HepG2 (cell line): ENCODE measurements around the gene TLR4. TPM values are rescaled to one million over a fixed set of nuclear protein-coding genes. Genes with fewer than 3 reads are reported as not detected.

Source experiments
- ATF2 ChIP-seq: sonication (generic); formaldehyde crosslinking; IDR thresholded peaks from 2 replicates; pipeline ENCODE4 v1.4.0; 2020; ENCODE audit warnings: missing genetic modification reagents
- HMGXB4 ChIP-seq, 2 experiments: sonication (generic) in 1 of 2; formaldehyde crosslinking in 1 of 2; IDR thresholded peaks; 2 replicates each; pipeline versions ENCODE4 v1.4.0 to v1.6.1; 2018 to 2020; ENCODE audit warnings: missing genetic modification reagents in 2 of 2, borderline replicate concordance in 1 of 2, low read depth in 1 of 2, mild to moderate bottlenecking in 1 of 2, missing biosample characterization in 1 of 2
- MED8 ChIP-seq: sonication (generic); formaldehyde crosslinking; IDR thresholded peaks from 2 replicates; pipeline ENCODE4 v1.8.1; 2023; ENCODE audit warnings: mild to moderate bottlenecking, missing genetic modification reagents; ENCODE audit not compliant: insufficient replicate concordance
- RNF219 ChIP-seq: sonication (generic); formaldehyde crosslinking; IDR thresholded peaks from 2 replicates; pipeline ENCODE4 v1.5.0; 2020; ENCODE audit warnings: mild to moderate bottlenecking, missing genetic modification reagents
- ZKSCAN8 ChIP-seq: IDR thresholded peaks from 2 replicates; pipeline ENCODE4 v1.6.1; 2016; ENCODE audit warnings: borderline replicate concordance, missing genetic modification reagents, missing compliant biosample characterization
- ZNF276 ChIP-seq: sonication (generic); formaldehyde crosslinking; IDR thresholded peaks from 2 replicates; pipeline ENCODE4 v1.4.0; 2020; ENCODE audit warnings: mild to moderate bottlenecking, low read depth, missing genetic modification reagents
- polyA plus RNA-seq, 8 experiments: library from polyadenylated mRNA; depleted of rRNA in 3 of 8; stranded (reverse) in 7 of 8; unstranded in 1 of 8; fragments of >200 nt; fragmentation: Illumina TruSeq in 4 of 8; extraction: Trizol in 4 of 8; gene quantifications; 2 replicates each; pipeline versions ENCODE4 v1.2.1 to v1.2.3, GENCODE V29; 2011 to 2016; ENCODE audit warnings: low read depth in 4 of 8, missing spikeins in 1 of 8, mixed read lengths in 1 of 8; ENCODE audit not compliant: insufficient read depth in 1 of 8
- total RNA-seq, 5 experiments: library from RNA; depleted of rRNA; stranded (reverse); fragments of >200 nt; fragmentation: Illumina TruSeq; extraction: Trizol; gene quantifications; 2 replicates each; pipeline ENCODE4 v1.2.3, GENCODE V29; 2016; ENCODE audit warnings: low read depth in 1 of 5

TLR4 gene
- total and polyA plus RNA-seq, 2 of the 13 experiments (the other 11 are each of a cell fraction or from before 2014, with no cell fraction given), result 0.07 to 0.22 TPM

- TF ChIP-seq ZNF276 (CRISPR knock-in tag), result no peak
- TF ChIP-seq ZKSCAN8 (CRISPR knock-in tag), result no peak
- TF ChIP-seq RNF219 (CRISPR knock-in tag), result no peak
- TF ChIP-seq ATF2 (CRISPR knock-in tag), result no peak
- no peak for TF ChIP-seq HMGXB4 (CRISPR knock-in tag; IDR thresholded peaks at IDR 0.05; ENCODE audit: borderline replicate concordance in 1 of 2, low read depth in 1 of 2)
- TF ChIP-seq MED8 (CRISPR knock-in tag), result no peak
Observed at GRCh38 chr9:117705386-117705785, 1.2 kb downstream of the TLR4 start (continued).
